ENCODE data around the gene CCKAR. TPM values are rescaled to one million over a fixed set of nuclear protein-coding genes. Genes with fewer than 3 reads are reported as not detected.

Gene CCKAR
- total RNA-seq, 1 donor from 2014 or later = not detected

- Mint-ChIP-seq H3K9me3 (peaks cover 4% of the 10 kb centered on the region), H3K36me3 (no peaks in the 10 kb centered on the region), H3K4me3 (no peak overlapping the region), H3K27me3 (ENCODE audit: low read depth) (no peaks in the 10 kb centered on the region), H3K27ac (no peak overlapping the region), H3K4me1 (no peaks in the 10 kb centered on the region)
- no peak for DNase-seq (ENCODE audit: low spot score in 2 of 2, unreplicated experiment in 2 of 2)
- no peak for TF ChIP-seq CTCF (IDR thresholded peaks at IDR 0.05; ENCODE audit: unreplicated experiment)
Observed at GRCh38 chr4:26515936-26516335, 25.7 kb upstream of the CCKAR start.

DNA sequence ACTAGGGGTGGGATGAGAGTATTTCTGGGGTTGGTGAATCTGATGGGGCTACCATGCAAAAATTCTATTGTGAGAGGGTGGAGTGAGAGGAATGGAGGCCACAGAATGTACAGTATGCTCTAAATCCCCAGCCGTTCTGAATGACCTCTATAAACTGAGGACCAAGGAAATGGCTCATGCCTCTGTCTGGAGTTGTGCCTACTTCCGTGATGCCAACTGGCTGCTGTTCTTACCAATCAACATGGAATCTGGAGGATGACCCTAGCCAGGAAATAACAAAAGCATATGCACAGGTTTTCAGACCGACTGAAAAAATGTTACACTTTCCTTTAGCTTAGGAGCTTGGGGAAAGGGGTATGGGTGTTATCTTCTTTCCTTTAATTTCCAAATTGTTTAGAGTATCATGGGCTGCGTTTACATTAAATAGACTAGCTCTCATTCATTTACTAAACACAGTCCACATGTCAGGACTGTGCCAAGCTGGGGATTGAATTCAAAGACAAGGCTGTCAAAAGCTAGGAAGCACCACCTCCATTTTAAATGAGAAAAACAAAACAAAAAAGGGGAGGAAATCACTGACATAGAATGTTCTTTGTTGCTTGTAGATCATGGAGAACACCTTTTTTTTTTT, 20.2 kb upstream of the CCKAR start:
- peaks cover 10% of the 10 kb centered on the region for H3K4me1 Mint-ChIP-seq
- H3K36me3 Mint-ChIP-seq = no peaks in the 10 kb centered on the region
- TF ChIP-seq CTCF (IDR thresholded peaks at IDR 0.05; ENCODE audit: unreplicated experiment) = no peak
- no peak overlapping the region for H3K27ac Mint-ChIP-seq
- peaks cover 8% of the 10 kb centered on the region for H3K9me3 Mint-ChIP-seq
- no peak overlapping the region for H3K4me3 Mint-ChIP-seq
- no peak for DNase-seq (ENCODE audit: low spot score in 2 of 2, unreplicated experiment in 2 of 2)
- no peaks in the 10 kb centered on the region for H3K27me3 Mint-ChIP-seq (ENCODE audit: low read depth)

- no peaks in the 10 kb centered on the region for H3K27me3 Mint-ChIP-seq (ENCODE audit: low read depth)
- no peak overlapping the region for H3K27ac Mint-ChIP-seq
- H3K4me1 Mint-ChIP-seq = peaks cover 10% of the 10 kb centered on the region
- no peak overlapping the region for H3K4me3 Mint-ChIP-seq
- TF ChIP-seq CTCF (IDR thresholded peaks at IDR 0.05; ENCODE audit: unreplicated experiment) = no peak
- no peak for DNase-seq (ENCODE audit: low spot score in 2 of 2, unreplicated experiment in 2 of 2)
- peaks cover 8% of the 10 kb centered on the region for H3K9me3 Mint-ChIP-seq
- H3K36me3 Mint-ChIP-seq = no peaks in the 10 kb centered on the region
Observed at GRCh38 chr4:26509681-26510333, 19.5 kb upstream of the CCKAR start.

DNA sequence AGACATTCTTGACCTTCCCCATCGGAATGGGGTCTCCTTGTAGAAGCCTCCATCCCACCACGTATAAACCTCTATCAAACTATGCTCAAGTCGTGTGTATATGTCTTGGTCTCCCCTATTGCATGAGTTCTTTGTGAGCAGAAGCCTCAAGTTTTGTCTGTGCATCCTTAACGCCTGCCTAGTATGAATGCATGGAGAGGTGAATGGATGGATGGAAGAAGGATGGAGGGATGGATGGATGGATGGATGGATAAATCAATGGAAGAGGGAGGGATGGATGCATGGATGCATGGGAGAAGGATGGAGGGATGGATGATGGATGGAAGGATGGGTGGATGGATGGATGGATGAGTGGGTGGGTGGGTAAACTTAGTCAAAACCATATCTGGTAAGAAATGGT, 17.0 kb upstream of the CCKAR start:
- Mint-ChIP-seq H3K4me3 (no peak overlapping the region), H3K36me3 (no peaks in the 10 kb centered on the region), H3K27me3 (ENCODE audit: low read depth) (no peaks in the 10 kb centered on the region), H3K4me1 (peaks cover 10% of the 10 kb centered on the region), H3K9me3 (peaks cover 4% of the 10 kb centered on the region), H3K27ac (no peak overlapping the region)
- no peak for DNase-seq (ENCODE audit: low spot score in 2 of 2, unreplicated experiment in 2 of 2)
- TF ChIP-seq CTCF (IDR thresholded peaks at IDR 0.05; ENCODE audit: unreplicated experiment) = no peak

DNA sequence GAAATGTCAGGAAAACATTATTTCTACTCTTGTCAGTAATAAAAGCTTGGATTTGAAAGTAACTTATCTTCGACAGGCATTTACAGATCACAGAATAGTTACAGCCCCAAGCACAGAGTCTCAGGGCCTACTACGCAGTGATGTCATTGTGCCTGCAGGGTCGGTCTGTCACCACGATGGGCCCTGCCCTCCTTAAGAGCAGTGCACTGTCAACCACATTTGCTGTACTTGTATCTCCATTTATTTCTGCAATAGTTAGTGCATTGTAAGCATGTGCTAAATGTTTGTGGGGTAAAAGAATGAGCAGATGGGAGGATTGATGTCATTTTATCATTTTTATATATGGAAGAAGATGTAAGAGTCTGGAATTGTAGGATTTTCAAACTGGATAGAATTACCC, 13.6 kb upstream of the CCKAR start:
- DNase-seq (ENCODE audit: low spot score in 2 of 2, unreplicated experiment in 2 of 2) = no peak
- H3K4me1 Mint-ChIP-seq = no peaks in the 10 kb centered on the region
- H3K36me3 Mint-ChIP-seq = no peaks in the 10 kb centered on the region
- TF ChIP-seq CTCF (IDR thresholded peaks at IDR 0.05; ENCODE audit: unreplicated experiment) = no peak
- H3K4me3 Mint-ChIP-seq = no peak overlapping the region
- H3K27me3 Mint-ChIP-seq (ENCODE audit: low read depth) = no peaks in the 10 kb centered on the region
- H3K27ac Mint-ChIP-seq = no peak overlapping the region
- H3K9me3 Mint-ChIP-seq = peaks cover 4% of the 10 kb centered on the region

Measured in mesothelial cell of epicardium (in vitro differentiated cells).